Karpas-422 (cell line): ENCODE data around the gene MGA. TPM values are rescaled to one million over a fixed set of nuclear protein-coding genes. Genes with fewer than 3 reads are reported as not detected.

Experiments used
- DNase-seq: peaks from one replicate; pipeline ENCODE4 v3.0.0-alpha.2; 2015
- H2AFZ ChIP-seq: fragments of 200-600 bp; sonication (generic); 2 replicates; pipeline ENCODE4 v1.6.1; 2014; ENCODE audit warnings: antibody characterized with exemption, low read length, mixed read lengths
- H3K27ac ChIP-seq: fragments of 200-600 bp; sonication (generic); 2 replicates; pipeline ENCODE4 v1.5.1; 2014; ENCODE audit warnings: mild to moderate bottlenecking, low read length, moderate library complexity
- H3K27me3 ChIP-seq: fragments of 200-600 bp; sonication (generic); 2 replicates; pipeline ENCODE4 v1.6.1; 2014; ENCODE audit warnings: low read length, mixed read lengths
- H3K36me3 ChIP-seq: fragments of 200-600 bp; sonication (generic); 2 replicates; pipeline ENCODE4 v1.6.1; 2014; ENCODE audit warnings: low read length, mixed read lengths; ENCODE audit not compliant: insufficient read depth
- H3K4me1 ChIP-seq: fragments of 200-600 bp; sonication (generic); 2 replicates; pipeline ENCODE4 v1.6.1; 2014; ENCODE audit warnings: mild to moderate bottlenecking, low read length, mixed read lengths
- H3K4me2 ChIP-seq: fragments of 200-600 bp; sonication (generic); 2 replicates; pipeline ENCODE4 v1.6.1; 2014; ENCODE audit warnings: low read length, low read depth, mild to moderate bottlenecking; ENCODE audit not compliant: poor library complexity, severe bottlenecking
- H3K4me3 ChIP-seq: fragments of 200-600 bp; sonication (generic); 2 replicates; pipeline ENCODE4 v1.5.1; 2014; ENCODE audit warnings: mild to moderate bottlenecking, antibody characterized with exemption, low read length, mixed read lengths
- H3K79me2 ChIP-seq: fragments of 200-600 bp; sonication (generic); 2 replicates; pipeline ENCODE4 v1.6.1; 2014; ENCODE audit warnings: mild to moderate bottlenecking, low read length, mixed read lengths
- H3K9ac ChIP-seq: fragments of 200-600 bp; sonication (generic); 2 replicates; pipeline ENCODE4 v1.6.0; 2014; ENCODE audit warnings: low read length
- H3K9me2 ChIP-seq: fragments of 200-600 bp; sonication (generic), shearing (Covaris generic); replicated peaks from 2 replicates; pipeline ENCODE4 v1.6.0; 2014; ENCODE audit warnings: mild to moderate bottlenecking, low read length, moderate library complexity; ENCODE audit not compliant: insufficient read depth
- H3K9me3 ChIP-seq: fragments of 300-700, 200-600 bp; sonication (generic); 2 replicates; pipeline ENCODE4 v1.6.1; 2014; ENCODE audit warnings: low read length, mixed read lengths
- H4K20me1 ChIP-seq: fragments of 200-600 bp; sonication (generic); 2 replicates; pipeline ENCODE4 v1.6.1; 2014; ENCODE audit warnings: mild to moderate bottlenecking, antibody characterized with exemption, low read length, low read depth; ENCODE audit not compliant: insufficient read depth
- total RNA-seq: library from RNA; depleted of rRNA; stranded (reverse); fragments of >200 nt; shearing (Covaris generic); gene quantifications from 2 replicates; pipeline ENCODE4 v1.2.3, GENCODE V29; 2014; ENCODE audit warnings: low replicate concordance

The MGA gene
- total RNA-seq, 1 experiment from 2014 or later, result 68.1 TPM

- H3K4me1 ChIP-seq, result peaks cover 27% of the 10 kb centered on the region
- H3K9me3 ChIP-seq, result no peaks in the 10 kb centered on the region
- H4K20me1 ChIP-seq, result no peaks in the 10 kb centered on the region
- no peaks in the 10 kb centered on the region for H3K36me3 ChIP-seq
- H3K27me3 ChIP-seq, result no peaks in the 10 kb centered on the region
- H3K4me3 ChIP-seq, result no peak overlapping the region
- no peak overlapping the region for H2AFZ ChIP-seq
- H3K9me2 ChIP-seq, result no peaks in the 10 kb centered on the region
- H3K79me2 ChIP-seq, result no peaks in the 10 kb centered on the region
- no peak overlapping the region for H3K9ac ChIP-seq
- H3K4me2 ChIP-seq, result no peak overlapping the region
- H3K27ac ChIP-seq, result no peak overlapping the region
- DNase-seq, result no peak
These were observed 29.5 kb upstream of the MGA start for GRCh38 chr15:41630616-41631217.

GRCh38 chr15:41631880-41632470 is 28.2 kb upstream of the MGA start:
- no peaks in the 10 kb centered on the region for H3K27me3 ChIP-seq
- no peak overlapping the region for H3K4me3 ChIP-seq
- no peaks in the 10 kb centered on the region for H4K20me1 ChIP-seq
- H3K9me2 ChIP-seq, result no peaks in the 10 kb centered on the region
- H3K4me2 ChIP-seq, result no peak overlapping the region
- H2AFZ ChIP-seq, result no peak overlapping the region
- H3K9me3 ChIP-seq, result no peaks in the 10 kb centered on the region
- H3K4me1 ChIP-seq, result peaks cover 27% of the 10 kb centered on the region
- H3K9ac ChIP-seq, result no peak overlapping the region
- DNase-seq, result no peak
- no peaks in the 10 kb centered on the region for H3K79me2 ChIP-seq
- no peak overlapping the region for H3K27ac ChIP-seq
- no peaks in the 10 kb centered on the region for H3K36me3 ChIP-seq

GRCh38 chr15:41633609-41634008 is 26.6 kb upstream of the MGA start:
- Histone ChIP-seq H3K36me3 (no peaks in the 10 kb centered on the region), H3K4me1 (peaks cover 27% of the 10 kb centered on the region), H3K9ac (peak overlapping the region; percentile 29; the same call in 1 of the 2 replicates), H3K9me3 (no peaks in the 10 kb centered on the region), H2AFZ (peak overlapping the region; percentile 73; the same call in 1 of the 2 replicates), H3K4me3 (peak overlapping the region; percentile 24; the same call in 1 of the 2 replicates), H3K79me2 (no peaks in the 10 kb centered on the region), H3K27ac (no peak overlapping the region), H3K27me3 (no peaks in the 10 kb centered on the region), H4K20me1 (no peaks in the 10 kb centered on the region), H3K9me2 (no peaks in the 10 kb centered on the region), H3K4me2 (peak overlapping the region; percentile 46)
- DNase-seq, result no peak

- H3K9ac ChIP-seq, result 0 out of 2 replicates have a peak overlapping the region, but pooled peaks have one; percentile 29
These were observed 26.1 kb upstream of the MGA start for GRCh38 chr15:41634072-41634626.

GRCh38 chr15:41637086-41637485 is 23.1 kb upstream of the MGA start:
- no peak for DNase-seq
- peaks cover 17% of the 10 kb centered on the region for H3K4me1 ChIP-seq
- H4K20me1 ChIP-seq, result no peaks in the 10 kb centered on the region
- no peak overlapping the region for H3K4me2 ChIP-seq
- H3K9me3 ChIP-seq, result no peaks in the 10 kb centered on the region
- H3K79me2 ChIP-seq, result no peaks in the 10 kb centered on the region
- no peaks in the 10 kb centered on the region for H3K27me3 ChIP-seq
- H3K9ac ChIP-seq, result no peak overlapping the region
- H3K4me3 ChIP-seq, result no peak overlapping the region
- H3K9me2 ChIP-seq, result no peaks in the 10 kb centered on the region
- no peaks in the 10 kb centered on the region for H3K36me3 ChIP-seq
- H2AFZ ChIP-seq, result no peak overlapping the region
- H3K27ac ChIP-seq, result no peak overlapping the region

More at GRCh38 chr15:41634072-41634626, 26.1 kb upstream of the MGA start:
- peak overlapping the region; percentile 73; the same call in 1 of the 2 replicates for H2AFZ ChIP-seq
- no peak overlapping the region for H3K27ac ChIP-seq
- no peaks in the 10 kb centered on the region for H3K9me3 ChIP-seq
- no peaks in the 10 kb centered on the region for H3K9me2 ChIP-seq
- no peaks in the 10 kb centered on the region for H3K79me2 ChIP-seq
- peaks cover 27% of the 10 kb centered on the region for H3K4me1 ChIP-seq
- no peaks in the 10 kb centered on the region for H3K27me3 ChIP-seq
- peak; percentile 63 for DNase-seq
- H4K20me1 ChIP-seq, result no peaks in the 10 kb centered on the region
- H3K36me3 ChIP-seq, result no peaks in the 10 kb centered on the region
- peak overlapping the region; percentile 46 for H3K4me2 ChIP-seq
- peak overlapping the region; percentile 24; the same call in 1 of the 2 replicates for H3K4me3 ChIP-seq

- Histone ChIP-seq H3K4me1 (no peaks in the 10 kb centered on the region), H3K9ac (no peak overlapping the region), H3K9me3 (no peaks in the 10 kb centered on the region), H3K27ac (no peak overlapping the region), H3K4me2 (no peak overlapping the region), H3K4me3 (no peak overlapping the region), H3K27me3 (no peaks in the 10 kb centered on the region), H3K9me2 (no peaks in the 10 kb centered on the region), H3K36me3 (no peaks in the 10 kb centered on the region), H4K20me1 (no peaks in the 10 kb centered on the region), H3K79me2 (no peaks in the 10 kb centered on the region), H2AFZ (no peak overlapping the region)
- no peak for DNase-seq
These were observed 19.2 kb upstream of the MGA start for GRCh38 chr15:41640985-41641384.

GRCh38 chr15:41647262-41647661 is 12.9 kb upstream of the MGA start:
- no peaks in the 10 kb centered on the region for H3K9me3 ChIP-seq
- H3K4me3 ChIP-seq, result no peak overlapping the region
- no peaks in the 10 kb centered on the region for H3K4me1 ChIP-seq
- no peaks in the 10 kb centered on the region for H3K9me2 ChIP-seq
- H3K27me3 ChIP-seq, result no peaks in the 10 kb centered on the region
- no peaks in the 10 kb centered on the region for H3K36me3 ChIP-seq
- no peaks in the 10 kb centered on the region for H4K20me1 ChIP-seq
- H3K4me2 ChIP-seq, result no peak overlapping the region
- H3K27ac ChIP-seq, result no peak overlapping the region
- no peak for DNase-seq
- no peaks in the 10 kb centered on the region for H3K79me2 ChIP-seq
- no peak overlapping the region for H2AFZ ChIP-seq
- no peak overlapping the region for H3K9ac ChIP-seq

GRCh38 chr15:41648097-41648496 is 12.1 kb upstream of the MGA start:
- no peaks in the 10 kb centered on the region for H4K20me1 ChIP-seq
- no peak overlapping the region for H3K9ac ChIP-seq
- H3K79me2 ChIP-seq, result no peaks in the 10 kb centered on the region
- H3K9me3 ChIP-seq, result no peaks in the 10 kb centered on the region
- no peak overlapping the region for H3K4me2 ChIP-seq
- H2AFZ ChIP-seq, result no peak overlapping the region
- H3K4me1 ChIP-seq, result no peaks in the 10 kb centered on the region
- H3K27me3 ChIP-seq, result no peaks in the 10 kb centered on the region
- no peak overlapping the region for H3K4me3 ChIP-seq
- no peak overlapping the region for H3K27ac ChIP-seq
- H3K36me3 ChIP-seq, result no peaks in the 10 kb centered on the region
- no peaks in the 10 kb centered on the region for H3K9me2 ChIP-seq
- DNase-seq, result no peak
